MM.1S (cell line): ENCODE results near the gene DLEC1.

Experiments used
- DNase-seq: peaks from one replicate; pipeline ENCODE4 v3.0.0-alpha.2; 2015
- H2AFZ ChIP-seq: fragments of 300-600 bp; sonication (generic); 2 replicates; pipeline ENCODE4 v1.6.0; 2016; ENCODE audit warnings: antibody characterized with exemption, low read length
- H3F3A ChIP-seq: fragments of 300-600 bp; sonication (generic); 2 replicates; pipeline ENCODE4 v1.6.1; 2016; ENCODE audit warnings: mild to moderate bottlenecking, antibody characterized with exemption, low read length, moderate library complexity, mixed read lengths; ENCODE audit not compliant: insufficient read depth
- H3K27ac ChIP-seq: fragments of 300-600 bp; sonication (generic); 2 replicates; pipeline ENCODE4 v1.5.1; 2016; ENCODE audit warnings: mild to moderate bottlenecking, low read length
- H3K27me3 ChIP-seq: fragments of 300-600 bp; sonication (generic); replicated peaks from 2 replicates; pipeline ENCODE4 v1.6.0; 2016; ENCODE audit warnings: low read length; ENCODE audit not compliant: insufficient read depth
- H3K36me3 ChIP-seq: fragments of 300-600 bp; sonication (generic); replicated peaks from 2 replicates; pipeline ENCODE4 v1.6.1; 2016; ENCODE audit warnings: mild to moderate bottlenecking, low read length, mixed read lengths; ENCODE audit not compliant: insufficient read depth
- H3K4me1 ChIP-seq: fragments of 300-600 bp; sonication (generic); 2 replicates; pipeline ENCODE4 v1.6.1; 2016; ENCODE audit warnings: low read length, mixed read lengths
- H3K4me2 ChIP-seq: fragments of 300-600 bp; sonication (generic); 2 replicates; pipeline ENCODE4 v1.6.0; 2016; ENCODE audit warnings: low read depth, low read length
- H3K4me3 ChIP-seq: fragments of 300-600 bp; sonication (generic); 2 replicates; pipeline ENCODE4 v1.5.1; 2016; ENCODE audit warnings: low read length, mixed read lengths
- H3K79me2 ChIP-seq: fragments of 300-600 bp; sonication (generic); 2 replicates; pipeline ENCODE4 v1.6.1; 2016; ENCODE audit warnings: mixed run types, low read length, mixed read lengths
- H3K9ac ChIP-seq: fragments of 300-600 bp; sonication (generic); 2 replicates; pipeline ENCODE4 v1.6.1; 2016; ENCODE audit warnings: low read length, mixed read lengths
- H3K9me2 ChIP-seq: fragments of 300-600 bp; sonication (generic); replicated peaks from 2 replicates; pipeline ENCODE4 v1.6.1; 2016; ENCODE audit warnings: mild to moderate bottlenecking, low read length, mixed read lengths; ENCODE audit not compliant: insufficient read depth
- H3K9me3 ChIP-seq: fragments of 300-600 bp; sonication (generic); replicated peaks from 2 replicates; pipeline ENCODE4 v1.6.1; 2016; ENCODE audit warnings: mild to moderate bottlenecking, low read length, mixed read lengths; ENCODE audit not compliant: insufficient read depth
- H4K20me1 ChIP-seq: fragments of 300-600 bp; sonication (generic); 2 replicates; pipeline ENCODE4 v1.6.1; 2016; ENCODE audit warnings: mild to moderate bottlenecking, low read length, moderate library complexity, mixed read lengths; ENCODE audit not compliant: insufficient read depth
- EZH2 ChIP-seq: fragments of 300-600 bp; sonication (generic); optimal IDR thresholded peaks from 2 replicates; pipeline ENCODE3; 2017; ENCODE audit warnings: low read depth, mild to moderate bottlenecking, antibody characterized with exemption, low read length, mixed read lengths
- EZH2phosphoT487 ChIP-seq: fragments of 300-600 bp; sonication (generic); IDR thresholded peaks from 2 replicates; pipeline ENCODE4 v1.6.1; 2018; ENCODE audit warnings: antibody characterized with exemption, low read length
- TF ChIP-seq, protein P1 (sequence below): fragments of 300-600 bp; sonication (generic); IDR thresholded peaks from 2 replicates; pipeline ENCODE4 v1.5.1; 2016; ENCODE audit warnings: antibody characterized with exemption, low read length, mixed read lengths

Gene DLEC1

DNA sequence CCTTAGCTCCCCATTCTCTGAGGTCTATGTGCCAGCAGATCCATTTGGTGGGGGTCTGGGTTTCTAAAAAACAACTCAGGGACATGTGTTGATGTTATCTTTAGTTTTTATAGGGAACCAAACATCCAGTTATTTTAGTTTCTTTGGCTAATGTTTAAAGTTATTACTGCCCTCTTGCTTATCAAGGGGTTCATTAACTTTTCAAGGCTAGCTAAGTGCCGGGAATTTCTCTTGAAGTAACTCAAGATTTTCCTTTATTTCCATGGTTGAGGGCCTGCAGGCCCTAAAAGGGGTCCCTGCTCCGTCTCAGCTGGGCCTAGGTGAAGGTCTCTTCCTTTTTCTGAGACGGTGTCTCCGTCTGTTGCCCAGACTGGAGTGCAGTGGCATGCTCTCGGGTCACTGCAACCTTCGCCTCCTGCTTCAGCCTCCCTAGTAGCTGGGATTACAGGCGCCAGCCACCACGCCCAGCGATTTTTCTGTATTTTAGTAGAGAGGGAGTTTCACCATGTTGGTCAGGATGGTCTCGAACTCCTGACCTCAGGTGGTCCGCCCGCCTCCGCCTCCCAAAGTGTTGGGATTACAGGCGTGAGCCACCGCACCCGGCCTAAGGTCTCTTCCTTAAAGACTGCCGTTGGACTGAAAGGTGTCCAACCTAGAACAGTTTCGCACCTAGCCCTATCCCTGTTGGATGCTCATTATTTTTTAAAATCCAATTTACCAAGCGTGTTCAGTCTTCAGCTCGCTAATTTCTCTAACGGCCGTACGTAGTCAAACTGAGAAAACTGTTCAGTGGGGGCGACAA, 125.0 kb downstream of the DLEC1 start:
- H2AFZ ChIP-seq = peak overlapping the region; percentile 51
- no peaks in the 10 kb centered on the region for H3K9me2 ChIP-seq
- no peaks in the 10 kb centered on the region for H3K9me3 ChIP-seq
- H3K4me1 ChIP-seq = no peaks in the 10 kb centered on the region
- peak overlapping the region; percentile 87 for H3K4me3 ChIP-seq
- H3K79me2 ChIP-seq = peaks cover 35% of the 10 kb centered on the region
- H3K27ac ChIP-seq = peak overlapping the region; percentile 91; the same call in 1 of the 2 replicates
- H3K4me2 ChIP-seq = peak overlapping the region; percentile 39
- H3K27me3 ChIP-seq = no peaks in the 10 kb centered on the region
- TF ChIP-seq EZH2phosphoT487 (no peak), EZH2 (no peak)
- TF ChIP-seq, protein P1, sequence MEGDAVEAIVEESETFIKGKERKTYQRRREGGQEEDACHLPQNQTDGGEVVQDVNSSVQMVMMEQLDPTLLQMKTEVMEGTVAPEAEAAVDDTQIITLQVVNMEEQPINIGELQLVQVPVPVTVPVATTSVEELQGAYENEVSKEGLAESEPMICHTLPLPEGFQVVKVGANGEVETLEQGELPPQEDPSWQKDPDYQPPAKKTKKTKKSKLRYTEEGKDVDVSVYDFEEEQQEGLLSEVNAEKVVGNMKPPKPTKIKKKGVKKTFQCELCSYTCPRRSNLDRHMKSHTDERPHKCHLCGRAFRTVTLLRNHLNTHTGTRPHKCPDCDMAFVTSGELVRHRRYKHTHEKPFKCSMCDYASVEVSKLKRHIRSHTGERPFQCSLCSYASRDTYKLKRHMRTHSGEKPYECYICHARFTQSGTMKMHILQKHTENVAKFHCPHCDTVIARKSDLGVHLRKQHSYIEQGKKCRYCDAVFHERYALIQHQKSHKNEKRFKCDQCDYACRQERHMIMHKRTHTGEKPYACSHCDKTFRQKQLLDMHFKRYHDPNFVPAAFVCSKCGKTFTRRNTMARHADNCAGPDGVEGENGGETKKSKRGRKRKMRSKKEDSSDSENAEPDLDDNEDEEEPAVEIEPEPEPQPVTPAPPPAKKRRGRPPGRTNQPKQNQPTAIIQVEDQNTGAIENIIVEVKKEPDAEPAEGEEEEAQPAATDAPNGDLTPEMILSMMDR = no peak
- peak overlapping the region; percentile 91 for H3K9ac ChIP-seq
- peaks cover 6% of the 10 kb centered on the region for H3F3A ChIP-seq
- H4K20me1 ChIP-seq = no peaks in the 10 kb centered on the region
- DNase-seq = no peak
- H3K36me3 ChIP-seq = no peaks in the 10 kb centered on the region

DNA sequence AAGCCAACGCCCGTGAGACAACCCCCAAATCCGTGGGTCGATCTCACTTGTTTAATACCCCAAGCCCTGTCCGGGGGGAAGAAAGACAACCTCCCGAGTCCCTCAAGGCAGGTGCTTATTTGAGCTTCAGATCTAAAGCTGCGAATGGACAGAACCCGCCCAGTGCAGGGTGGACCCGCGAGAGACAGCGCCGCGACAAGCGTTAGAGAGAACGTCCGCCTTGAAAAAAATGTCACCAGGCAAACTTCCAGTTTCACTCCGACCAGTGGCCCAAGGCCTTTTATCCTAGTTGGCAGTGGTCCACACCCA, 125.6 kb downstream of the DLEC1 start:
- peaks cover 41% of the 10 kb centered on the region for H3K79me2 ChIP-seq
- H3K9ac ChIP-seq = peak overlapping the region; percentile 91
- H3F3A ChIP-seq = peaks cover 6% of the 10 kb centered on the region
- peak overlapping the region; percentile 91; the same call in 1 of the 2 replicates for H3K27ac ChIP-seq
- no peaks in the 10 kb centered on the region for H3K4me1 ChIP-seq
- H3K9me3 ChIP-seq = no peaks in the 10 kb centered on the region
- no peaks in the 10 kb centered on the region for H3K36me3 ChIP-seq
- H3K9me2 ChIP-seq = no peaks in the 10 kb centered on the region
- DNase-seq = no peak
- TF ChIP-seq, protein P1 = no peak
- no peak for TF ChIP-seq EZH2
- TF ChIP-seq EZH2phosphoT487 = no peak
- H2AFZ ChIP-seq = peak overlapping the region; percentile 51
- no peaks in the 10 kb centered on the region for H4K20me1 ChIP-seq
- H3K4me3 ChIP-seq = peak overlapping the region; percentile 87
- no peaks in the 10 kb centered on the region for H3K27me3 ChIP-seq
- H3K4me2 ChIP-seq = peak overlapping the region; percentile 39

DNA sequence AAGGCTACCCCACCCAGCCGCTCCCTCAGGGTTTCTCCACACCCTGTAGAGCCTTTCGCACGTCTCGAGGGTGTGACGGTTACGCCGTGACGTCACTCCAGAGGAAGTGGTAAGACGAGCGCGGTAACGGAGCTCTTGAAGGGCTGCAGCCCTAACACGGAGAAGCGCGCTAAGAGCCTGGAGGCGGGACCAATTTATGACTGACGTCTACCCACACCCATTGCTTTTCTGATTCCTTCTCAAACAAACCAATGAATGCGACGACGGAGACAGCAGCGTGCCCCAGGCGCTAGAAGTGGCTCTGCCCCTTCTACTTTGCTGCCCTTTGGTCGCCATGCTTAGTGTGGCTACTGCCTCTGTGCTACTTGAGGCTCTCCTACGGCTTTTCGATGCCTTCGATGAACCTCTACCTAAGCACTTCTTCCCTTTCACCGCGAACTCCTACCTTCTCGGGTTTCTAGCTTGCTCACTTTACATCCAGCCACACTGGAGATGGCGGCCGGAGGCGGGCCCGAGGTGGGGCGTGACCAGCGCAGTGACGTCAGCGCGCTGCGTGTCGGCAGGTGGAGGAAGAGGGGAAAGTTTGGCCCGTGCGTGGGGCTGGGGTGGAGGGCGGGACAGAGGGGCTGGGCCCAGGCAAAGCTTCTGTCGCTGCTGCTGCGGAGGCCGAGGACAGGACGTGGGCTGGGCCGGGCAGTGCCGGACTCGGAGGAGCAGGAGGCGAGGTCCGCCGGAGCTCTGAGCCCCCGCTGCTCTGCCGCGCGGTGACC, 126.1 kb downstream of the DLEC1 start, which contains the start of gene OXSR1:
Gene OXSR1, plus strand, starts transcription at position 586 of the 770 bp plus-strand sequence. CDS start 340 bp downstream, outside the sequence.
- no peaks in the 10 kb centered on the region for H3K4me1 ChIP-seq
- no peaks in the 10 kb centered on the region for H3K9me2 ChIP-seq
- peak; percentile 100 for DNase-seq
- no peaks in the 10 kb centered on the region for H3K9me3 ChIP-seq
- H3K36me3 ChIP-seq = no peaks in the 10 kb centered on the region
- no peaks in the 10 kb centered on the region for H4K20me1 ChIP-seq
- no peak for TF ChIP-seq EZH2phosphoT487
- TF ChIP-seq, protein P1 = no peak
- no peak for TF ChIP-seq EZH2
- H3K79me2 ChIP-seq = peaks cover 46% of the 10 kb centered on the region
- H3K27ac ChIP-seq = peak within 1 kb of the TSS; percentile 91
- peak within 1 kb of the TSS; percentile 91 for H3K9ac ChIP-seq
- no peaks in the 10 kb centered on the region for H3K27me3 ChIP-seq
- H3F3A ChIP-seq = peaks cover 6% of the 10 kb centered on the region
- peak within 1 kb of the TSS; percentile 65 for H3K4me2 ChIP-seq
- H3K4me3 ChIP-seq = peak within 1 kb of the TSS; percentile 87
- peak within 1 kb of the TSS; percentile 74 for H2AFZ ChIP-seq
